Fibroblast of mammary gland (primary cell): ENCODE data around the gene MYO3B.

Experiments used
- DNase-seq: peaks from one replicate; pipeline ENCODE4 v3.0.0-alpha.2; 2010; ENCODE audit warnings: low read depth
- H3K4me3 ChIP-seq: 2 replicates; pipeline ENCODE4 v1.5.1; 2011; ENCODE audit warnings: low read depth, mild to moderate bottlenecking, low read length, moderate library complexity; ENCODE audit not compliant: control insufficient read depth
- CTCF ChIP-seq: conservative IDR thresholded peaks from 2 replicates; pipeline ENCODE4 v1.5.1; 2011; ENCODE audit warnings: low read depth, low read length, inconsistent platforms; ENCODE audit not compliant: control insufficient read depth, insufficient read depth

Gene MYO3B

GRCh38 chr2:170313992-170314348 is 136.0 kb downstream of the MYO3B start:
- no peak overlapping the region for H3K4me3 ChIP-seq
- TF ChIP-seq CTCF = no peak
- DNase-seq = no peak

- TF ChIP-seq CTCF = no peak
- peak; percentile 30 for DNase-seq
- no peak overlapping the region for H3K4me3 ChIP-seq
Measured at GRCh38 chr2:170314744-170315447, 136.9 kb downstream of the MYO3B start.

- TF ChIP-seq CTCF = no peak
- DNase-seq = no peak
- H3K4me3 ChIP-seq = no peak overlapping the region
Measured at GRCh38 chr2:170320948-170321347, 143.0 kb downstream of the MYO3B start.

GRCh38 chr2:170321526-170321925 is 143.6 kb downstream of the MYO3B start:
- no peak for TF ChIP-seq CTCF
- peak; percentile 4 for DNase-seq
- no peak overlapping the region for H3K4me3 ChIP-seq

- no peak for TF ChIP-seq CTCF
- no peak overlapping the region for H3K4me3 ChIP-seq
- DNase-seq = no peak
Measured at GRCh38 chr2:170322140-170322766, 144.3 kb downstream of the MYO3B start.

GRCh38 chr2:170323743-170324142 is 145.8 kb downstream of the MYO3B start:
- TF ChIP-seq CTCF = no peak
- no peak overlapping the region for H3K4me3 ChIP-seq
- no peak for DNase-seq

GRCh38 chr2:170324640-170325046 is 146.7 kb downstream of the MYO3B start:
- TF ChIP-seq CTCF = peak; percentile 77
- H3K4me3 ChIP-seq = no peak overlapping the region
- peak; percentile 47 for DNase-seq
